ENCODE data around the gene BRD4. TPM values are rescaled to one million over a fixed set of nuclear protein-coding genes. Genes with fewer than 3 reads are reported as not detected.

Gene BRD4
- total RNA-seq, 4 donors from 2014 or later: 64.8 to 83.2 (median 73.9) TPM

DNA sequence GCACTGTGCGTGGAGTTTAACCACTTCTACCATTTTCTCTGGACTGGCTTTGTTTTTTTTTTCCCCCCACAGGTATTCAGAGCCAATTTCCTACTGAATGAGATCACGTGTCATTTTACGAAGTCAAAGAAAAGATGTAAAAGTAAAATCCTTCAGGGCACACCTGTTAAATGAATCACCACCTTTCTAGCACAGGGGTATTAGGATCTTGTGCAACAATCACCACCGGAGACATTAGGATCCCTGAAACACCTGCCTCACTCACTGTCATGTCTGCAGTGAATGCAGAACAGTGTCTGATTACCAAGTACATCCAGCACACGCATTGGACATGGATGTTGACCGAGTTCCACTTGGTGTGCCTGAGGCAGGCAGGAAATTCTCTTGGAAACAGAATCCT, 17.2 kb downstream of the BRD4 start:
- intact Hi-C loops (cut with DNase I; ENCODE audit: low total_unique reads): loop anchor here (1.0 to 10.0 kb wide), 3 partner anchors 32 to 1150 kb away; no protein-coding TSS in a partner anchor
- Histone ChIP-seq H3K9me3 (no peaks in the 10 kb centered on the region), H3K27ac (peak overlapping the region; percentile 77 to 98 (median 90)), H3K4me1 (peaks cover 87 to 92% of the 10 kb centered on the region in 2 donors), H3K36me3 (no peaks in the 10 kb centered on the region), H3K4me3 (no peak overlapping the region), H3K27me3 (no peaks in the 10 kb centered on the region)
- TF ChIP-seq POLR2A (IDR thresholded peaks at IDR 0.05): no peak
- TF ChIP-seq, protein P1, sequence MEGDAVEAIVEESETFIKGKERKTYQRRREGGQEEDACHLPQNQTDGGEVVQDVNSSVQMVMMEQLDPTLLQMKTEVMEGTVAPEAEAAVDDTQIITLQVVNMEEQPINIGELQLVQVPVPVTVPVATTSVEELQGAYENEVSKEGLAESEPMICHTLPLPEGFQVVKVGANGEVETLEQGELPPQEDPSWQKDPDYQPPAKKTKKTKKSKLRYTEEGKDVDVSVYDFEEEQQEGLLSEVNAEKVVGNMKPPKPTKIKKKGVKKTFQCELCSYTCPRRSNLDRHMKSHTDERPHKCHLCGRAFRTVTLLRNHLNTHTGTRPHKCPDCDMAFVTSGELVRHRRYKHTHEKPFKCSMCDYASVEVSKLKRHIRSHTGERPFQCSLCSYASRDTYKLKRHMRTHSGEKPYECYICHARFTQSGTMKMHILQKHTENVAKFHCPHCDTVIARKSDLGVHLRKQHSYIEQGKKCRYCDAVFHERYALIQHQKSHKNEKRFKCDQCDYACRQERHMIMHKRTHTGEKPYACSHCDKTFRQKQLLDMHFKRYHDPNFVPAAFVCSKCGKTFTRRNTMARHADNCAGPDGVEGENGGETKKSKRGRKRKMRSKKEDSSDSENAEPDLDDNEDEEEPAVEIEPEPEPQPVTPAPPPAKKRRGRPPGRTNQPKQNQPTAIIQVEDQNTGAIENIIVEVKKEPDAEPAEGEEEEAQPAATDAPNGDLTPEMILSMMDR (IDR thresholded peaks at IDR 0.05 in 4 of 5, conservative IDR thresholded peaks at IDR 0.05 in 1 of 5): no peak
- DNase-seq: peak; percentile 69 to 78
- in situ Hi-C loops (cut with MboI; ENCODE audit: low sequenced_read_pairs in 4 of 4): loop anchor here in 1 of 4 donors (5.0 kb wide), 1 partner anchor 33 kb away; no protein-coding TSS in a partner anchor
- ATAC-seq: peak; percentile 90 to 93

DNA sequence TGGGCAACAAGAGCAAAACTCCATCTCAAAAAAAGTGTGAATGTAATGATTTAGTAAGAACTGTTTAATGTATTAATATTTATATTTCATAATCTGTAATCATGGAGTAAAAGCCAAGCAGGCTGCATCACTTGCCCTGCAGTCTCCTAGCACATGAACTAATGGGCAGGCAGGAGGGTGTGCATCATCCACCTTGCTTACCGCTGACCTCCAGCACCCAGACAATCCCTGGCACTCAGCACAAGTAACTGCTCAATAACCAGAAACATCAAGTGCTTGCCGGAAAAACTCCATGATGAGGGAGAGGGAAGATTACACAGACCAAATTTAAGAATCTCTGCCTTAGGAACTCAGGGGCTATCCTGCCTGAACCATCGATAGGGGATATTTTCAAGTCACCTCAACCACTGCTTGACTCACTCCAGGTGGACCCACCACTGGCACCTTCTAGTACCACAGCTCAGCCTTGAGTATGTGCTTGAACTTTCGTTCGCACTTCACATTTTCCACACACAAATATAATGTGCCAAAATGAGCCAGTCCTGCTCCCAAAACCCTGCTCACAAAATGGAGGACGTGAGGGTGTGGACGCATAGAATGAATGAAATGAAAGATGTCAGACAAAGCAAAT, 18.6 kb downstream of the BRD4 start:
- Histone ChIP-seq H3K27me3 (no peaks in the 10 kb centered on the region), H3K9me3 (no peaks in the 10 kb centered on the region), H3K27ac (peak overlapping the region; percentile 77 to 98 (median 90)), H3K4me1 (peaks cover 83 to 92% of the 10 kb centered on the region in 2 donors), H3K36me3 (no peaks in the 10 kb centered on the region), H3K4me3 (no peak overlapping the region)
- intact Hi-C loops (cut with DNase I; ENCODE audit: low total_unique reads) (loop anchor here (2.0 to 10.0 kb wide), 2 partner anchors 31 to 1151 kb away; no protein-coding TSS in a partner anchor), in situ Hi-C loops (cut with MboI; ENCODE audit: low sequenced_read_pairs in 4 of 4) (no loop called here)
- ATAC-seq: no peak
- DNase-seq: no peak
- TF ChIP-seq POLR2A (IDR thresholded peaks at IDR 0.05): no peak
- TF ChIP-seq, protein P1 (IDR thresholded peaks at IDR 0.05 in 4 of 5, conservative IDR thresholded peaks at IDR 0.05 in 1 of 5): no peak

DNA sequence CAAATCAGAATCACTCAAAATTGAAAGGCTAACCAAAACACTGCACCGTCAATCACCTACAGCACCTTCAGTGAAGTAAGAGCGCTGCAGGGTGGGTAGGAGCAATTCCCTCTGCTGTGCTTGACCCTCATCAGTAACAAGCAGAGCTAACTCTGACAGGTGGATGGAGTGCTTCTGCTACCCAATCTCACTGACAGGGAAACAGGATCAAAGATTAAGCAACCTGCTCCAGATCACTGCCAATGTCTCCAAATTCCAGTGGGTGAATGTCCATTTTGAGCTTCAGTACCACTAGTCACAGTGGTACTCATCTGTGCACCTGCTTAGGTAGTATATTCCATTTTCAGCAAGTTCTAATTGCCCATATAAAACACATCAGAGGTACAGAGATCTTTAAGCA, 25.2 kb downstream of the BRD4 start:
- intact Hi-C loops (cut with DNase I; ENCODE audit: low total_unique reads) (no loop called here), in situ Hi-C loops (cut with MboI; ENCODE audit: low sequenced_read_pairs in 4 of 4) (no loop called here)
- H3K4me3 ChIP-seq: no peak overlapping the region
- H3K27me3 ChIP-seq: no peaks in the 10 kb centered on the region
- H3K36me3 ChIP-seq: no peaks in the 10 kb centered on the region
- H3K27ac ChIP-seq: peak overlapping the region in 3 of 4 donors; percentile 14 to 56 (median 34)
- no peak for TF ChIP-seq POLR2A (IDR thresholded peaks at IDR 0.05)
- TF ChIP-seq, protein P1 (IDR thresholded peaks at IDR 0.05 in 4 of 5, conservative IDR thresholded peaks at IDR 0.05 in 1 of 5): no peak
- peaks cover 81 to 83% of the 10 kb centered on the region in 2 donors for H3K4me1 ChIP-seq
- ATAC-seq: peak; percentile 34 to 52
- DNase-seq: no peak
- H3K9me3 ChIP-seq: no peaks in the 10 kb centered on the region

DNA sequence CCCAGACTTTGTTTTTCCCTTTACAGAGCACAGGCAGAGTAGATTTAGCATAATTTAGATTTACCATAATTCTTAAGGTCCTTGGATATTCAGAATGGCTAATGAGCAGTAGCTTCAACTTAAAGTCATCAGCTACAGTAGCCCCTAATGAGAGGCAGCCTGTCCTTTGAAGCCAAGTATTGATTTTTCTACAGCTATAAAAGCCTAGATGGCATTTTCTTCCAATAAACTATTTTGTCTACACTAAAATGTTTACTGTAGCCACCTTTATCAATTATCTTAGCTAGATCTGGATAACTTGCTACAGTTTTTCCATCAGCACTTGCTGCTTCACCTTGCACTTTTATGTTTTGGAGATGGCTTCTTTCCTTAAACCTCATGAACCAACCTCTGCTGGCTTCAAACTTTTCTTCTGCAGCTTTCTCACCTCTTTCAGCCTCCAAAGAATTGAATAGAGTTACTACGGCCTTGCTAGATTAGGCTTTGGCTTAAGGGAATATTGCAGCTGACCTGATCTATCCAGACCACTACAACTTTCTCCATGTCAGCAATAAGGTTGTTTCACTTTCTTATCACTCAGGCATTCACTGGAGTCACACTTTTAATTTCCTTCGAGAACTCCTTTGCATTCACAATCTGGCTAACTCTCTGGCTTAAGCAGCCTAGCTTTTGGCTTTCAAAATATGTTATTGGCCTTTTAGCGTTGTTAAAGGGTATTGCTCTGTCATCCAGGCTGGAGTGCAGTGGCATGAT, 26.6 kb downstream of the BRD4 start:
- in situ Hi-C loops (cut with MboI; ENCODE audit: low sequenced_read_pairs in 4 of 4): no loop called here
- intact Hi-C loops (cut with DNase I; ENCODE audit: low total_unique reads): no loop called here

More for the DNA sequence above, 26.6 kb downstream of the BRD4 start:
- Histone ChIP-seq H3K4me3 (no peak overlapping the region), H3K9me3 (no peaks in the 10 kb centered on the region), H3K4me1 (peaks cover 83% of the 10 kb centered on the region in 2 donors), H3K36me3 (no peaks in the 10 kb centered on the region), H3K27ac (peak overlapping the region in 1 of 4 donors; percentile 56), H3K27me3 (no peaks in the 10 kb centered on the region)
- ATAC-seq (no peak), DNase-seq (no peak)
- TF ChIP-seq, protein P1 (IDR thresholded peaks at IDR 0.05 in 4 of 5, conservative IDR thresholded peaks at IDR 0.05 in 1 of 5): no peak
- no peak for TF ChIP-seq POLR2A (IDR thresholded peaks at IDR 0.05)

Measured in gastrocnemius medialis (tissue), 4 donors.